GM12878 (cell line): Measurements from ENCODE around the gene FBXL2. TPM values are rescaled to one million over a fixed set of nuclear protein-coding genes. Genes with fewer than 3 reads are reported as not detected.

Source experiments
- ATAC-seq: fragments of 200-7000 bp; cut with Tn5 transposase; 3 replicates; pipeline ENCODE4 v1.9.1; 2020; ENCODE audit warnings: mild to moderate bottlenecking, moderate library complexity
- BruUV-seq: library from RNA; stranded (reverse); fragments of 400-500 nt; replicated peaks from 2 replicates; lab custom pipeline; 2021; lab: Mats Ljungman, UMichigan
- CTCF ChIA-PET: fragments of 300-600 bp; sonication (Branson Sonifier 250); formaldehyde crosslinking; extraction: SDS; loops from one replicate; lab custom pipeline; 2021; ENCODE audit warnings: inconsistent platforms; lab: Yijun Ruan, JAX
- POLR2A ChIA-PET: fragments of 350-600 bp; formaldehyde crosslinking; extraction: SDS; loops from one replicate; lab custom pipeline; 2021; ENCODE audit warnings: inconsistent platforms; lab: Charles Lee
- RAD21 ChIA-PET: fragments of 300-600 bp; sonication (Branson Sonifier 250); formaldehyde crosslinking; loops from one replicate; lab custom pipeline; 2023; ENCODE audit warnings: antibody characterized with exemption; ENCODE audit not compliant: unreplicated experiment; lab: Charles Lee
- SMC1A ChIA-PET: fragments of 300-600 bp; sonication (Branson Sonifier 250); formaldehyde crosslinking; loops from one replicate; lab custom pipeline; 2023; ENCODE audit not compliant: unreplicated experiment, uncharacterized antibody; lab: Charles Lee
- DNase-seq: peaks from one replicate; pipeline ENCODE4 v3.0.0-alpha.2; 2011; ENCODE audit warnings: low read depth, low spot score
- FAIRE-seq: peaks from 3 replicates; lab custom pipeline; 2011; peaks lifted over from hg19 to GRCh38; lab: Jason Lieb, UNC
- H2AFZ ChIP-seq: 2 replicates; pipeline ENCODE4 v1.6.0; 2011; ENCODE audit warnings: low read depth, low read length, control low read depth; ENCODE audit not compliant: control insufficient read depth
- H3K27ac ChIP-seq: 2 replicates; pipeline ENCODE4 v1.5.1; 2011; ENCODE audit warnings: control low read depth; ENCODE audit not compliant: control insufficient read depth, insufficient read depth
- H3K27me3 ChIP-seq, 2 experiments: replicated peaks in 1 of 2; 2 replicates each; pipeline versions ENCODE4 v1.6.0 to v1.6.1; 2011; ENCODE audit warnings: low read length in 1 of 2; ENCODE audit not compliant: control insufficient read depth in 2 of 2, insufficient read depth in 2 of 2
- H3K36me3 ChIP-seq, 2 experiments: 2 replicates each; pipeline ENCODE4 v1.5.1; 2011; ENCODE audit warnings: low read length in 1 of 2; ENCODE audit not compliant: control insufficient read depth in 2 of 2, insufficient read depth in 2 of 2
- H3K4me1 ChIP-seq: 2 replicates; pipeline ENCODE4 v1.6.1; 2011; ENCODE audit warnings: mild to moderate bottlenecking, low read length, moderate library complexity, mixed read lengths; ENCODE audit not compliant: control insufficient read depth, insufficient read depth
- H3K4me2 ChIP-seq: 2 replicates; pipeline ENCODE4 v1.6.0; 2011; ENCODE audit warnings: control low read depth; ENCODE audit not compliant: control insufficient read depth, insufficient read depth
- H3K4me3 ChIP-seq: fragments of 200-600 bp; sonication (generic); 2 replicates; pipeline ENCODE4 v1.5.1; 2016
- H3K79me2 ChIP-seq: 2 replicates; pipeline ENCODE4 v1.6.0; 2011; ENCODE audit warnings: low read length; ENCODE audit not compliant: control insufficient read depth, insufficient read depth
- H3K9ac ChIP-seq: 2 replicates; pipeline ENCODE4 v1.8.0; 2011; ENCODE audit warnings: low read length, control low read depth, mixed read lengths; ENCODE audit not compliant: control insufficient read depth, insufficient read depth
- H3K9me3 ChIP-seq: replicated peaks from 3 replicates; pipeline ENCODE4 v1.5.1; 2011; ENCODE audit warnings: mild to moderate bottlenecking, low read length; ENCODE audit not compliant: control insufficient read depth, insufficient read depth
- H4K20me1 ChIP-seq: 2 replicates; pipeline ENCODE4 v1.6.0; 2011; ENCODE audit not compliant: control insufficient read depth, insufficient read depth
- BMI1 ChIP-seq: fragments of 450-650 bp; IDR thresholded peaks from 2 replicates; pipeline ENCODE4 v1.6.1; 2016; ENCODE audit warnings: mild to moderate bottlenecking, moderate library complexity, borderline replicate concordance
- CBX5 ChIP-seq: sonication (generic); IDR thresholded peaks from 2 replicates; pipeline ENCODE4 v1.6.1; 2016; ENCODE audit warnings: low read depth, moderate library complexity, mild to moderate bottlenecking, inconsistent platforms
- GATAD2B ChIP-seq: fragments of 450-650 bp; conservative IDR thresholded peaks from 2 replicates; pipeline ENCODE4 v1.6.1; 2017; ENCODE audit warnings: low read depth, mild to moderate bottlenecking, moderate library complexity
- MEF2A ChIP-seq: IDR thresholded peaks from 2 replicates; pipeline ENCODE4 v1.6.1; 2011; ENCODE audit warnings: low read depth, mild to moderate bottlenecking, low read length, moderate library complexity; ENCODE audit not compliant: insufficient read depth
- MYC ChIP-seq: IDR thresholded peaks from 2 replicates; pipeline ENCODE4 v1.6.1; 2011; ENCODE audit warnings: mild to moderate bottlenecking, low read length, moderate library complexity, inconsistent platforms; ENCODE audit not compliant: insufficient read depth, insufficient replicate concordance, insufficient read length, severe bottlenecking
- NFYA ChIP-seq: IDR thresholded peaks from 2 replicates; pipeline ENCODE4 v1.6.1; 2011; ENCODE audit warnings: low read depth, mild to moderate bottlenecking, low read length, improper control_type of control experiment, borderline replicate concordance
- NFYB ChIP-seq: IDR thresholded peaks from 2 replicates; pipeline ENCODE4 v1.6.1; 2011; ENCODE audit warnings: low read depth, mild to moderate bottlenecking, low read length, improper control_type of control experiment, moderate library complexity; ENCODE audit not compliant: insufficient read depth
- RAD51 ChIP-seq: fragments of 450-650 bp; IDR thresholded peaks from 2 replicates; pipeline ENCODE4 v1.6.1; 2016; ENCODE audit warnings: moderate library complexity, mild to moderate bottlenecking, inconsistent platforms
- STAT3 ChIP-seq: IDR thresholded peaks from 2 replicates; pipeline ENCODE4 v1.6.1; 2011; ENCODE audit warnings: low read depth, low read length, improper control_type of control experiment
- TAF1 ChIP-seq: IDR thresholded peaks from 2 replicates; pipeline ENCODE4 v1.6.1; 2011; ENCODE audit warnings: mild to moderate bottlenecking, low read depth, low read length, borderline replicate concordance
- ZBED1 ChIP-seq: IDR thresholded peaks from 2 replicates; pipeline ENCODE4 v1.6.1; 2016; ENCODE audit warnings: borderline replicate concordance
- ZNF274 ChIP-seq: IDR thresholded peaks from one replicate; pipeline ENCODE4 v1.8.0; 2011; ENCODE audit not compliant: insufficient read length, insufficient read depth
- ZNF384 ChIP-seq: IDR thresholded peaks from 2 replicates; pipeline ENCODE4 v1.6.1; 2012; ENCODE audit warnings: low read depth, mild to moderate bottlenecking, low read length, improper control_type of control experiment, borderline replicate concordance
- WGBS: methylation state at CpG from one replicate; pipeline ENCODE4 v1.1.6; 2016; ENCODE audit warnings: low lambda C conversion rate; ENCODE audit not compliant: insufficient replicate concordance, insufficient coverage; ENCODE audit errors: missing lambda C conversion rate; 5-methylcytosine and 5-hydroxymethylcytosine counted together
- in situ Hi-C: fragments of 300-500 bp; cut with MboI; formaldehyde crosslinking; loops from 9 replicates; pipeline ENCODE4 v1.14.3; 2018; ENCODE audit warnings: mixed read lengths
- intact Hi-C: fragments of 100-400 bp; cut with micrococcal nuclease; formaldehyde crosslinking; loops from one replicate; pipeline ENCODE4 v1.14.2; 2022; ENCODE audit not compliant: unreplicated experiment
- polyA plus RNA-seq, 11 experiments: library from polyadenylated mRNA; depleted of rRNA in 4 of 11; unstranded in 6 of 11; stranded (reverse) in 5 of 11; fragments of >200 nt; fragmentation: Nextera tagmentation in 4 of 11; fragmentation: Illumina TruSeq in 1 of 11; extraction: Ambion mirVana in 4 of 11; extraction: Trizol in 1 of 11; gene quantifications; 1 replicate in 1 of 11; 2 replicates in 10 of 11; pipeline versions ENCODE4 v1.2.1 to v1.2.3, GENCODE V29; 2011 to 2016; ENCODE audit warnings: inconsistent platforms in 2 of 11, missing spikeins in 2 of 11, low read depth in 1 of 11
- total RNA-seq, 4 experiments: library from RNA; depleted of rRNA in 3 of 4; stranded (reverse); fragments of >200 nt in 3 of 4; fragmentation: Illumina TruSeq in 1 of 4; extraction: Trizol in 1 of 4; gene quantifications; 2 replicates each; pipeline versions ENCODE4 v1.2.1 to v1.2.3, GENCODE V29; 2013 to 2021
- TF ChIP-seq, protein P1 (sequence below): fragments of 450-650 bp; IDR thresholded peaks from 2 replicates; pipeline ENCODE4 v1.6.1; 2018; ENCODE audit warnings: borderline replicate concordance, mild to moderate bottlenecking; ENCODE audit not compliant: partially characterized antibody
- TF ChIP-seq, protein P2 (sequence below): fragments of 450-650 bp; IDR thresholded peaks from 2 replicates; pipeline ENCODE4 v1.6.1; 2016; ENCODE audit warnings: mild to moderate bottlenecking
- TF ChIP-seq, protein P3 (sequence below): IDR thresholded peaks from 2 replicates; pipeline ENCODE4 v1.6.1; 2011; ENCODE audit warnings: borderline replicate concordance, low read depth, mild to moderate bottlenecking, moderate library complexity, low read length; ENCODE audit not compliant: insufficient read depth, poor library complexity, severe bottlenecking

FBXL2 gene
- total and polyA plus RNA-seq, 10 of the 15 experiments (the other 5 are each of a cell fraction or from before 2014, with no cell fraction given), result 0.04 to 0.72 (median 0.15) TPM; not detected in 1

DNA sequence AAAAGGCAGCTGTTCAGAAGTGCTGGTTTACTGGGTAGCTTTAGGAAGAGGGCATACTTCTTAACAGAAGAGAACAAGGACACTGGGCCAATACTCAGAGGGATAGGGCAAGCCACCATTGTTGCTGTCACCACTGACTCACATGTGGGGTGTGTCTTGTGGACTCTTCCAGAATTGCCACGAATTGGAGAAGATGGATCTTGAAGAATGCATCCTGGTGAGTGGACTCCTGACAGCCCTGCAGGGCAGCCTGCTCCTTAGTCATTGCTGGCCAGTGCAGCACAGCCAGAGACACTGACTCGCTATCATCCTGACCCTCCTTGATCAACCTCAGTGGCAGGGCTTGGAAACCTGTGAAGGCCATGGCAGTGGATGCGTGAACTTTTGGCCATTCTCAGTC lies 100.7 kb downstream of the FBXL2 start:
- ATAC-seq, result peak; percentile 17; the same call in 2 of the 3 replicates
- SMC1A ChIA-PET, result interaction anchor here (2.2 kb wide), 1 partner anchor 246 kb away, joined by 7 read pairs; no protein-coding TSS in a partner anchor
- DNase-seq, result no peak
- no peak overlapping the region for H3K27ac ChIP-seq
- no peak overlapping the region for H3K9ac ChIP-seq
- CTCF ChIA-PET, result interaction anchor here (0.6 to 1.2 kb wide), 3 partner anchors 23 to 676 kb away, joined by 3 to 4 read pairs (median 3); no protein-coding TSS in a partner anchor
- 78% methylated on average over 3 of the region's 3 CpGs for WGBS
- H3K4me1 ChIP-seq, result no peaks in the 10 kb centered on the region
- no TSS peak for BruUV-seq
- no peaks in the 10 kb centered on the region for H3K36me3 ChIP-seq
- no peak for FAIRE-seq
- no peak overlapping the region for H2AFZ ChIP-seq
- POLR2A ChIA-PET, result no interaction called here
- no peaks in the 10 kb centered on the region for H3K9me3 ChIP-seq
- RAD21 ChIA-PET, result interaction anchor here (1.3 kb wide), 1 partner anchor 247 kb away, joined by 3 read pairs; no protein-coding TSS in a partner anchor
- in situ Hi-C loops (loop anchor here (10.0 kb wide), 1 partner anchor 423 kb away; the partner anchor contains the start of gene CCR4), intact Hi-C loops (no loop called here)
- H3K4me2 ChIP-seq, result no peak overlapping the region
- H3K79me2 ChIP-seq, result no peaks in the 10 kb centered on the region
- TF ChIP-seq GATAD2B (no peak), NFYA (no peak), ZNF274 (no peak), STAT3 (no peak), BMI1 (no peak), TAF1 (no peak), CBX5 (no peak), MEF2A (no peak), ZNF384 (no peak), MYC (no peak), ZBED1 (no peak), RAD51 (no peak), NFYB (no peak)
- TF ChIP-seq, protein P1, sequence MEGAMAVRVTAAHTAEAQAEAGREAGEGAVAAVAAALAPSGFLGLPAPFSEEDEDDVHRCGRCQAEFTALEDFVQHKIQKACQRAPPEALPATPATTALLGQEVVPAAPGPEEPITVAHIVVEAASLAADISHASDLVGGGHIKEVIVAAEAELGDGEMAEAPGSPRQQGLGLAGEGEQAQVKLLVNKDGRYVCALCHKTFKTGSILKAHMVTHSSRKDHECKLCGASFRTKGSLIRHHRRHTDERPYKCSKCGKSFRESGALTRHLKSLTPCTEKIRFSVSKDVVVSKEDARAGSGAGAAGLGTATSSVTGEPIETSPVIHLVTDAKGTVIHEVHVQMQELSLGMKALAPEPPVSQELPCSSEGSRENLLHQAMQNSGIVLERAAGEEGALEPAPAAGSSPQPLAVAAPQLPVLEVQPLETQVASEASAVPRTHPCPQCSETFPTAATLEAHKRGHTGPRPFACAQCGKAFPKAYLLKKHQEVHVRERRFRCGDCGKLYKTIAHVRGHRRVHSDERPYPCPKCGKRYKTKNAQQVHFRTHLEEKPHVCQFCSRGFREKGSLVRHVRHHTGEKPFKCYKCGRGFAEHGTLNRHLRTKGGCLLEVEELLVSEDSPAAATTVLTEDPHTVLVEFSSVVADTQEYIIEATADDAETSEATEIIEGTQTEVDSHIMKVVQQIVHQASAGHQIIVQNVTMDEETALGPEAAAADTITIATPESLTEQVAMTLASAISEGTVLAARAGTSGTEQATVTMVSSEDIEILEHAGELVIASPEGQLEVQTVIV, result no peak
- TF ChIP-seq, protein P2, sequence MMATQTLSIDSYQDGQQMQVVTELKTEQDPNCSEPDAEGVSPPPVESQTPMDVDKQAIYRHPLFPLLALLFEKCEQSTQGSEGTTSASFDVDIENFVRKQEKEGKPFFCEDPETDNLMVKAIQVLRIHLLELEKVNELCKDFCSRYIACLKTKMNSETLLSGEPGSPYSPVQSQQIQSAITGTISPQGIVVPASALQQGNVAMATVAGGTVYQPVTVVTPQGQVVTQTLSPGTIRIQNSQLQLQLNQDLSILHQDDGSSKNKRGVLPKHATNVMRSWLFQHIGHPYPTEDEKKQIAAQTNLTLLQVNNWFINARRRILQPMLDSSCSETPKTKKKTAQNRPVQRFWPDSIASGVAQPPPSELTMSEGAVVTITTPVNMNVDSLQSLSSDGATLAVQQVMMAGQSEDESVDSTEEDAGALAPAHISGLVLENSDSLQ, result no peak
- TF ChIP-seq, protein P3, sequence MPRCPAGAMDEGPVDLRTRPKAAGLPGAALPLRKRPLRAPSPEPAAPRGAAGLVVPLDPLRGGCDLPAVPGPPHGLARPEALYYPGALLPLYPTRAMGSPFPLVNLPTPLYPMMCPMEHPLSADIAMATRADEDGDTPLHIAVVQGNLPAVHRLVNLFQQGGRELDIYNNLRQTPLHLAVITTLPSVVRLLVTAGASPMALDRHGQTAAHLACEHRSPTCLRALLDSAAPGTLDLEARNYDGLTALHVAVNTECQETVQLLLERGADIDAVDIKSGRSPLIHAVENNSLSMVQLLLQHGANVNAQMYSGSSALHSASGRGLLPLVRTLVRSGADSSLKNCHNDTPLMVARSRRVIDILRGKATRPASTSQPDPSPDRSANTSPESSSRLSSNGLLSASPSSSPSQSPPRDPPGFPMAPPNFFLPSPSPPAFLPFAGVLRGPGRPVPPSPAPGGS, result no peak
- H3K4me3 ChIP-seq, result no peak overlapping the region
- no peaks in the 10 kb centered on the region for H3K27me3 ChIP-seq
- H4K20me1 ChIP-seq, result no peaks in the 10 kb centered on the region
